ENCODE data around the gene PTPRE.

The PTPRE gene

GRCh38 chr10:127971963-127972615 lies 65.2 kb downstream of the PTPRE start:
- no peak overlapping the region for H3K27ac ChIP-seq
- no peak for TF ChIP-seq CTCF (conservative IDR thresholded peaks at IDR 0.05; ENCODE audit: low read depth, low read length)
- no peak overlapping the region for H3K9ac ChIP-seq
- H2AFZ ChIP-seq (ENCODE audit: low read depth): no peak overlapping the region
- no peak overlapping the region for H3K4me2 ChIP-seq
- no peaks in the 10 kb centered on the region for H3K79me2 ChIP-seq (ENCODE audit: insufficient read depth, low read depth)
- H3K27me3 ChIP-seq (ENCODE audit: insufficient read depth, low read depth): no peaks in the 10 kb centered on the region
- H3K4me3 ChIP-seq (IDR thresholded peaks at IDR 0.05; ENCODE audit: insufficient read depth, low read depth, low read length): no peak overlapping the region
- no peaks in the 10 kb centered on the region for H3K36me3 ChIP-seq (ENCODE audit: insufficient read depth)
- H4K20me1 ChIP-seq (ENCODE audit: insufficient read depth): no peaks in the 10 kb centered on the region
- no peaks in the 10 kb centered on the region for H3K4me1 ChIP-seq (ENCODE audit: low read depth, poor library complexity, severe bottlenecking)

GRCh38 chr10:127972751-127973357 lies 66.0 kb downstream of the PTPRE start:
- no peak overlapping the region for H3K27ac ChIP-seq
- H4K20me1 ChIP-seq (ENCODE audit: insufficient read depth): no peaks in the 10 kb centered on the region
- no peak overlapping the region for H3K9ac ChIP-seq
- no peak for TF ChIP-seq CTCF (conservative IDR thresholded peaks at IDR 0.05; ENCODE audit: low read depth, low read length)
- H3K79me2 ChIP-seq (ENCODE audit: insufficient read depth, low read depth): no peaks in the 10 kb centered on the region
- no peaks in the 10 kb centered on the region for H3K36me3 ChIP-seq (ENCODE audit: insufficient read depth)
- no peaks in the 10 kb centered on the region for H3K4me1 ChIP-seq (ENCODE audit: low read depth, poor library complexity, severe bottlenecking)
- no peaks in the 10 kb centered on the region for H3K27me3 ChIP-seq (ENCODE audit: insufficient read depth, low read depth)
- H3K4me3 ChIP-seq (IDR thresholded peaks at IDR 0.05; ENCODE audit: insufficient read depth, low read depth, low read length): no peak overlapping the region
- no peak overlapping the region for H2AFZ ChIP-seq (ENCODE audit: low read depth)
- no peak overlapping the region for H3K4me2 ChIP-seq

- H3K79me2 ChIP-seq (ENCODE audit: insufficient read depth, low read depth): no peaks in the 10 kb centered on the region
- H3K9ac ChIP-seq: no peak overlapping the region
- H2AFZ ChIP-seq (ENCODE audit: low read depth): no peak overlapping the region
- no peak overlapping the region for H3K4me2 ChIP-seq
- H4K20me1 ChIP-seq (ENCODE audit: insufficient read depth): no peaks in the 10 kb centered on the region
- no peaks in the 10 kb centered on the region for H3K27me3 ChIP-seq (ENCODE audit: insufficient read depth, low read depth)
- no peak overlapping the region for H3K4me3 ChIP-seq (IDR thresholded peaks at IDR 0.05; ENCODE audit: insufficient read depth, low read depth, low read length)
- no peaks in the 10 kb centered on the region for H3K4me1 ChIP-seq (ENCODE audit: low read depth, poor library complexity, severe bottlenecking)
- no peaks in the 10 kb centered on the region for H3K36me3 ChIP-seq (ENCODE audit: insufficient read depth)
- no peak overlapping the region for H3K27ac ChIP-seq
- TF ChIP-seq CTCF (conservative IDR thresholded peaks at IDR 0.05; ENCODE audit: low read depth, low read length): no peak
Measured at GRCh38 chr10:127973791-127974311, 66.9 kb downstream of the PTPRE start.

- H3K36me3 ChIP-seq (ENCODE audit: insufficient read depth): no peaks in the 10 kb centered on the region
- H2AFZ ChIP-seq (ENCODE audit: low read depth): no peak overlapping the region
- no peak overlapping the region for H3K4me3 ChIP-seq (IDR thresholded peaks at IDR 0.05; ENCODE audit: insufficient read depth, low read depth, low read length)
Measured at GRCh38 chr10:127974911-127975310, 68.0 kb downstream of the PTPRE start.

More at GRCh38 chr10:127974911-127975310, 68.0 kb downstream of the PTPRE start:
- no peaks in the 10 kb centered on the region for H3K27me3 ChIP-seq (ENCODE audit: insufficient read depth, low read depth)
- H3K79me2 ChIP-seq (ENCODE audit: insufficient read depth, low read depth): no peaks in the 10 kb centered on the region
- H3K27ac ChIP-seq: no peak overlapping the region
- no peaks in the 10 kb centered on the region for H3K4me1 ChIP-seq (ENCODE audit: low read depth, poor library complexity, severe bottlenecking)
- H3K4me2 ChIP-seq: no peak overlapping the region
- H4K20me1 ChIP-seq (ENCODE audit: insufficient read depth): no peaks in the 10 kb centered on the region
- TF ChIP-seq CTCF (conservative IDR thresholded peaks at IDR 0.05; ENCODE audit: low read depth, low read length): no peak
- no peak overlapping the region for H3K9ac ChIP-seq

Measured in KMS-11 (cell line).